OCI-LY3 (cell line): Measurements from ENCODE around the gene CHEK1.
A peak's percentile ranks its signal among the peaks of the same experiment; 100 is the strongest.

Experiments used
- H2AFZ ChIP-seq: fragments of 200-600, 300-600 bp; shearing (Covaris generic); 2 replicates; pipeline ENCODE4 v1.6.0; 2014; ENCODE audit warnings: antibody characterized with exemption, low read depth, low read length
- H3K27ac ChIP-seq: fragments of 200-600, 300-600 bp; sonication (generic); 2 replicates; pipeline ENCODE4 v1.5.1; 2014; ENCODE audit warnings: mild to moderate bottlenecking, low read length, moderate library complexity, mixed read lengths
- H3K27me3 ChIP-seq: fragments of 200-600, 300-600 bp; sonication (generic); 2 replicates; pipeline ENCODE4 v1.6.1; 2014; ENCODE audit warnings: low read depth, low read length, mixed read lengths
- H3K36me3 ChIP-seq: fragments of 200-600, 300-600 bp; sonication (generic); replicated peaks from 2 replicates; pipeline ENCODE3; 2014; ENCODE audit warnings: low read depth, low read length, mixed read lengths
- H3K4me1 ChIP-seq: fragments of 300-600, 200-600 bp; sonication (generic); 2 replicates; pipeline ENCODE4 v1.6.1; 2014; ENCODE audit warnings: low read length, mixed read lengths
- H3K4me2 ChIP-seq: fragments of 200-600, 300-600 bp; sonication (generic); 2 replicates; pipeline ENCODE4 v1.6.1; 2014; ENCODE audit warnings: low read length, mixed read lengths
- H3K4me3 ChIP-seq: fragments of 300-600, 200-600 bp; sonication (generic); 2 replicates; pipeline ENCODE4 v1.5.1; 2014; ENCODE audit warnings: antibody characterized with exemption, mild to moderate bottlenecking, low read length, moderate library complexity
- H3K79me2 ChIP-seq: fragments of 300-600, 200-600 bp; shearing (Covaris generic); 2 replicates; pipeline ENCODE4 v1.6.1; 2014; ENCODE audit warnings: mild to moderate bottlenecking, low read length, mixed read lengths
- H3K9ac ChIP-seq: fragments of 300-600, 200-600 bp; shearing (Covaris generic); 2 replicates; pipeline ENCODE4 v1.6.0; 2014; ENCODE audit warnings: mild to moderate bottlenecking, low read length, moderate library complexity
- H3K9me3 ChIP-seq: fragments of 200-600, 300-600 bp; shearing (Covaris generic); 2 replicates; pipeline ENCODE4 v1.6.1; 2014; ENCODE audit warnings: low read length, mixed read lengths; ENCODE audit not compliant: insufficient read depth
- H4K20me1 ChIP-seq: fragments of 200-600, 300-600 bp; sonication (generic); 2 replicates; pipeline ENCODE4 v1.6.1; 2016; ENCODE audit warnings: low read length, mixed read lengths; ENCODE audit not compliant: insufficient read depth
- CTCF ChIP-seq: fragments of 200-600, 300-600 bp; sonication (generic); IDR thresholded peaks from 2 replicates; pipeline ENCODE4 v1.5.1; 2014; ENCODE audit warnings: antibody characterized with exemption, low read length, low read depth
- EZH2phosphoT487 ChIP-seq: fragments of 200-600 bp; shearing (Covaris generic); IDR thresholded peaks from 2 replicates; pipeline ENCODE4 v1.6.1; 2018; ENCODE audit warnings: antibody characterized with exemption, mixed run types, low read depth

CHEK1 gene

GRCh38 chr11:125585487-125585886, 39.5 kb upstream of the CHEK1 start:
- no peaks in the 10 kb centered on the region for H3K79me2 ChIP-seq
- H3K27me3 ChIP-seq, result no peaks in the 10 kb centered on the region
- peaks cover 21% of the 10 kb centered on the region for H3K36me3 ChIP-seq
- TF ChIP-seq CTCF (no peak), EZH2phosphoT487 (no peak)
- H3K27ac ChIP-seq, result no peak overlapping the region
- peaks cover 19% of the 10 kb centered on the region for H3K4me1 ChIP-seq
- no peak overlapping the region for H3K4me3 ChIP-seq
- no peak overlapping the region for H3K4me2 ChIP-seq
- no peak overlapping the region for H2AFZ ChIP-seq
- H4K20me1 ChIP-seq, result no peaks in the 10 kb centered on the region
- H3K9ac ChIP-seq, result no peak overlapping the region
- H3K9me3 ChIP-seq, result no peaks in the 10 kb centered on the region

- Histone ChIP-seq H3K27ac (no peak overlapping the region), H3K9me3 (no peaks in the 10 kb centered on the region), H3K27me3 (no peaks in the 10 kb centered on the region), H4K20me1 (no peaks in the 10 kb centered on the region), H2AFZ (no peak overlapping the region), H3K4me2 (no peak overlapping the region), H3K4me3 (no peak overlapping the region), H3K4me1 (peaks cover 24% of the 10 kb centered on the region), H3K36me3 (peaks cover 17% of the 10 kb centered on the region), H3K79me2 (peaks cover 5% of the 10 kb centered on the region), H3K9ac (no peak overlapping the region)
- TF ChIP-seq EZH2phosphoT487 (no peak), CTCF (no peak)
These were observed 38.3 kb upstream of the CHEK1 start for GRCh38 chr11:125586623-125587022.

GRCh38 chr11:125587480-125587879, 37.5 kb upstream of the CHEK1 start:
- Histone ChIP-seq H4K20me1 (no peaks in the 10 kb centered on the region), H3K4me2 (no peak overlapping the region), H3K27ac (no peak overlapping the region), H3K4me3 (no peak overlapping the region), H3K36me3 (peaks cover 16% of the 10 kb centered on the region), H3K9me3 (no peaks in the 10 kb centered on the region), H3K4me1 (peaks cover 24% of the 10 kb centered on the region), H3K9ac (no peak overlapping the region), H2AFZ (no peak overlapping the region), H3K79me2 (peaks cover 10% of the 10 kb centered on the region), H3K27me3 (no peaks in the 10 kb centered on the region)
- TF ChIP-seq CTCF (no peak), EZH2phosphoT487 (no peak)

DNA sequence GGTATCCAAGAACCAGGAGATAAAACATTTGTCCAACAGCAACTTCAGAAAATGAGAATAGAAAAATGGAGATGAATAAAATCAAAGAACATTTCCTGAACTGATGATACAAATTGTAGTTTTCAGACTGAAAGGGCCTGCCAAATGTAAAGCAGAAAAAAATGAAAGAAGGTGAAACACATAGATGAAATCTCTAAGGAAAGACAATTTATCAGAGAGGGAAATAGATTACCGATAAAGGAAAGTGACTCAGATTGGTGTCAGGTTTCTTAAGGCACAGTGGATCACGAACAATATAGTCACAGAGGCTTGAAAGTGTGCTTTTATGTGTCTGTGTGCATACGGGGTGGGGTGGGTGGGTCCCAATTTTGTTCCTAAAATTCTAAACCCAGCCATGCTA, 36.5 kb upstream of the CHEK1 start:
- no peak for TF ChIP-seq EZH2phosphoT487
- TF ChIP-seq CTCF, result no peak
- H3K9ac ChIP-seq, result peak overlapping the region; percentile 44

More for the DNA sequence above, 36.5 kb upstream of the CHEK1 start:
- H3K4me3 ChIP-seq, result peak overlapping the region; percentile 65
- peaks cover 6% of the 10 kb centered on the region for H3K36me3 ChIP-seq
- H3K4me1 ChIP-seq, result peaks cover 24% of the 10 kb centered on the region
- peaks cover 19% of the 10 kb centered on the region for H3K79me2 ChIP-seq
- H3K9me3 ChIP-seq, result no peaks in the 10 kb centered on the region
- H2AFZ ChIP-seq, result no peak overlapping the region
- no peak overlapping the region for H3K27ac ChIP-seq
- no peaks in the 10 kb centered on the region for H3K27me3 ChIP-seq
- H3K4me2 ChIP-seq, result peak overlapping the region; percentile 84
- H4K20me1 ChIP-seq, result no peaks in the 10 kb centered on the region
